ENCODE results near the gene RYR2. TPM values are rescaled to one million over a fixed set of nuclear protein-coding genes. Genes with fewer than 3 reads are reported as not detected.

The RYR2 gene
- total RNA-seq, 1 experiment from 2014 or later, result 3.4 TPM

- Histone ChIP-seq H3K79me2 (ENCODE audit: insufficient read depth, low read length) (peaks cover 3% of the 10 kb centered on the region; the same call in 1 of the 2 replicates), H3K27ac (ENCODE audit: insufficient read length, low read depth, low read length) (no peak overlapping the region), H3K27me3 (ENCODE audit: insufficient read depth, low read length) (no peaks in the 10 kb centered on the region), H3K4ac (ENCODE audit: low read depth, low read length) (no peak overlapping the region), H3K14ac (ENCODE audit: insufficient read depth, low read length) (no peak overlapping the region), H4K20me1 (ENCODE audit: control insufficient read depth, insufficient read depth, insufficient read length) (no peaks in the 10 kb centered on the region), H3K56ac (ENCODE audit: insufficient read length, low read depth, low read length) (no peak overlapping the region), H2BK20ac (ENCODE audit: low read depth, low read length, poor library complexity, severe bottlenecking) (no peak overlapping the region), H3K9me3 (ENCODE audit: control insufficient read depth, low read depth, low read length) (no peaks in the 10 kb centered on the region), H2BK5ac (ENCODE audit: insufficient read length, low read length) (no peak overlapping the region), H2BK15ac (ENCODE audit: low read depth, low read length) (no peak overlapping the region), H3K9ac (ENCODE audit: extremely low read depth, insufficient read length, low read length) (no peak overlapping the region), H3T11ph (ENCODE audit: low read length) (no peak overlapping the region), H3K4me1 (ENCODE audit: insufficient read depth, low read length) (no peaks in the 10 kb centered on the region; the same call in 1 of the 2 replicates), H2BK12ac (ENCODE audit: insufficient read length, low read depth, low read length) (no peak overlapping the region), H3K23me2 (ENCODE audit: insufficient read length, low read depth, low read length, poor library complexity, severe bottlenecking) (no peaks in the 10 kb centered on the region), H2BK120ac (ENCODE audit: low read depth, low read length, poor library complexity, severe bottlenecking) (no peak overlapping the region), H4K91ac (ENCODE audit: insufficient read length, low read depth, low read length) (no peak overlapping the region), H4K8ac (replicated peaks; ENCODE audit: insufficient read length, low read depth, low read length) (no peak overlapping the region), H2AK5ac (ENCODE audit: insufficient read length, low read length) (no peak overlapping the region), H2AFZ (ENCODE audit: low read length) (no peak overlapping the region), H3K18ac (ENCODE audit: insufficient read length, low read depth, low read length) (no peak overlapping the region), H3K79me1 (ENCODE audit: insufficient read depth, low read depth, low read length, poor library complexity, severe bottlenecking) (no peaks in the 10 kb centered on the region), H3K4me2 (ENCODE audit: insufficient read depth, insufficient read length, low read length) (no peak overlapping the region), H3K23ac (ENCODE audit: insufficient read length, low read depth, low read length) (no peak overlapping the region), H4K5ac (ENCODE audit: insufficient read length, low read depth, low read length) (no peak overlapping the region)
- peaks cover 0 to 5% of the 10 kb centered on the region in 2 experiments; a peak in 1 of 5 replicates for H3K9me3 Mint-ChIP-seq
- H3K4me3 Mint-ChIP-seq, result no peak overlapping the region
- H3K4me1 Mint-ChIP-seq, result peaks cover 17% of the 10 kb centered on the region in 2 experiments
- TF ChIP-seq, protein P1, sequence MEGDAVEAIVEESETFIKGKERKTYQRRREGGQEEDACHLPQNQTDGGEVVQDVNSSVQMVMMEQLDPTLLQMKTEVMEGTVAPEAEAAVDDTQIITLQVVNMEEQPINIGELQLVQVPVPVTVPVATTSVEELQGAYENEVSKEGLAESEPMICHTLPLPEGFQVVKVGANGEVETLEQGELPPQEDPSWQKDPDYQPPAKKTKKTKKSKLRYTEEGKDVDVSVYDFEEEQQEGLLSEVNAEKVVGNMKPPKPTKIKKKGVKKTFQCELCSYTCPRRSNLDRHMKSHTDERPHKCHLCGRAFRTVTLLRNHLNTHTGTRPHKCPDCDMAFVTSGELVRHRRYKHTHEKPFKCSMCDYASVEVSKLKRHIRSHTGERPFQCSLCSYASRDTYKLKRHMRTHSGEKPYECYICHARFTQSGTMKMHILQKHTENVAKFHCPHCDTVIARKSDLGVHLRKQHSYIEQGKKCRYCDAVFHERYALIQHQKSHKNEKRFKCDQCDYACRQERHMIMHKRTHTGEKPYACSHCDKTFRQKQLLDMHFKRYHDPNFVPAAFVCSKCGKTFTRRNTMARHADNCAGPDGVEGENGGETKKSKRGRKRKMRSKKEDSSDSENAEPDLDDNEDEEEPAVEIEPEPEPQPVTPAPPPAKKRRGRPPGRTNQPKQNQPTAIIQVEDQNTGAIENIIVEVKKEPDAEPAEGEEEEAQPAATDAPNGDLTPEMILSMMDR (conservative IDR thresholded peaks at IDR 0.05), result no peak
- peaks cover 0 to 4% (median 3%) of the 10 kb centered on the region in 3 experiments; a peak in 1 of 7 replicates for H3K36me3 Mint-ChIP-seq (ENCODE audit: insufficient read depth in 1 of 3, low read depth in 3 of 3)
- H3K27ac Mint-ChIP-seq, result 0 out of 7 replicates have a peak overlapping the region, but pooled peaks of 1 of the 3 experiments have one; percentile 21
- WGBS (ENCODE audit: extremely low coverage, insufficient read length, low lambda C conversion rate), result no CpG with 5 or more reads among the region's 3 CpGs
- no peak for DNase-seq
- no peaks in the 10 kb centered on the region for H3K27me3 Mint-ChIP-seq (ENCODE audit: low read depth)
Measured at GRCh38 chr1:237065903-237066302, 23.9 kb downstream of the RYR2 start.
